GM19467 (cell line): Measurements from ENCODE around the gene PLSCR1.
"Not testable (repeated sequence)": the region's sequence is repeated elsewhere in the genome, so short reads cannot be mapped to it uniquely, and the experiment has no call there.

Experiments used
- ATAC-seq: cut with Tn5 transposase; IDR thresholded peaks from one replicate; pipeline ENCODE4 v1.9.1; 2021; ENCODE audit warnings: mild to moderate bottlenecking, moderate library complexity; ENCODE audit not compliant: unreplicated experiment

Gene PLSCR1

GRCh38 chr3:146550743-146551510 lies 6.5 kb upstream of the PLSCR1 start:
- ATAC-seq: peak; percentile 84

DNA sequence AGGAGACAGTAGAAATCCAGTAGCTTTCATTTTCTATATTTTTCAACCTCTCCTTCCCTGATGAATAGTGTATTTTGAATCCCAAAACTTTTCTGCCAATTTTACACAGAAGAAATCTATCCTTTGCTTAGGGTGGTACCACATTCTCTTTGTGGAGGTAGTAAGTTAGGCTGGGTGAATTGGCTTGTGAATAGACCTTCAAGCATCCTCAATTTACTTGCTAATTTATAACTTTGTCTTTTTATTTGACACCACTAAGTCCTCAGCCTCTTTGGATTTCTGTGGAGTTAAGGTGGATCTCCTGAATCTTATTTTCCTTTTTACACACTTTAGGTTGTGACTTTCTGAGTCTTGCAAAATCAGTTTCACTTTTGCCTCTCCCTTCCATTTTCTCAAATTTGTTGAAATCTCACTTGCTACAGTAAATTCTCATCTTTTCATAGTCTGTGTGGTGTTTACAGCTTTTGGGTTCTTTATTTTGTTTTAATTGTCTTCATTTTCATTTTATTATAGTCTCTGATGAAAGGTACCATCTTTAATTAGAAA lies 5.7 kb upstream of the PLSCR1 start:
- no peak for ATAC-seq

DNA sequence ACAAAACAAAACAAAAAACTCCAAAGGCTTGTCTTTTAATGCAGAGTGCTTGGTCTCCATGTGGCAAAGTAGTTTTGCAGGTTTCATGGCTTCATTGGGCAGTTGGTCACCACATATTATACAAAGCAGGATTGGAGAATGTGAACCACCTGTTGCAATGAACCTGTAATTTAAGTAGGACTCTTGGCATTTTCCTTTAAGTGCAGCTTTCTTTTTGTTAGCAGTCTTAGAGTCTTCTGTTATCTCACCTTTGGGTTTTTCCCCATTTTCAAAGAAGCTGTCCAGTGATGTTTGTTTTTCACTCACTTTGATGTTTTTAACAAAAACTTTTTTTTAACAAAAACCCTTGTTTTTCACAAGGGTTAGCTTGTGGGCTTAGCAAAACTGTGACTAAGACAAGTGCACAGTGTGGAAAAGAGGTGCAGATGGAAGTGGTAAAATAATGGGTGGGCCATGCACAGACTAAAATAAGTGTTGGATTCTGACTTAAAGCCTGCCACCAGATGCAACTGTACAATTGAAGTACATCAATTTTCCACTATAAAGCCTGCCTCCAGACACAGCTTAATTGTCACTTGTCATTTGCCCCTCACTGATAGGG lies 2.9 kb upstream of the PLSCR1 start:
- ATAC-seq: no peak

GRCh38 chr3:146546366-146546965 lies 2.1 kb upstream of the PLSCR1 start:
- ATAC-seq: no peak

GRCh38 chr3:146544929-146545528 lies 622 bp upstream of the PLSCR1 start:
- no peak for ATAC-seq

DNA sequence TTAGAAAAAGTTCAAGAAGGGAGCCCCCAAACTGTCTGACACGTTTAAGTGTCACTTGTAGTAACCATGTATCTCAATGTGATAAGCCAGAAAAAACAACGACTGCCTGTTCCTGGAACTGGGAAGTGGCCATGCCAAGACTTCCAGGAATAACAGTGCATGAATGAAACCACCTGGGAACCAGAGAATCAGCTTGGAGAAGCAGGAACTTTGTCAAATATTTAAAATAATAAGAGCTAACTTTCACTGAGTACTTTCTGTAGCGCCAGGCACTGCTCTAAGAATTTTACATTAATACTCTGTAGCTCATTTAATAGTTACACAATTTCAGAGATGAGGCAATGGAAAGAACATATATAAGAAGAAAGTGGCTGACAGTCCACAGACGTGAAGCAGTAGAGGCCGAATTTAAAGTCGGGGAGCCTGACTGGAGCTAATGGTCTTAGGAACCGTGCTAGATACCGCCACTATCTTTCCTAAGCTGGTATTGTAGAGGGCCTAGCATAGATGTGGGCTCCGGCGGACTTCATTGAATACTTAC lies 876 bp downstream of the PLSCR1 start:
- ATAC-seq: no peak

DNA sequence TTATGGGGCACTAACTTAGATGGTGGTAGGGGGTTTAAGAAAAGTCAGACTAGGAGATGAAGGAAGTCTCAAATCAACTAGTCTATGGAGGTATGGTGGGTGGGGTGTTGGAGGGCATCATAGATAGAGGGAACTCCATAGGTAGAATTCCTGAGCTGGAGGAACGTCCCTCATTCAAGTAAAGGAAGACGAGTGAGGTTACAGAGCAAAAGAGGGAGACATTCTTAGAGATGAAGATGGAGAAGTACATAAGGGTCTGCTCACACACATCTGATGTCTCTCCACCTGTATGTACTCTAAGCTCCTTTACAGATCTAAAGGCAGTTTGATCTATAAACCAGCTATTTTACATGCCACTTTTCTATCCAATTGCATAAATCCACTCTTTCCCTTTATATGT lies 1.4 kb downstream of the PLSCR1 start:
- no peak for ATAC-seq

GRCh38 chr3:146542179-146542578 lies 2.2 kb downstream of the PLSCR1 start:
- ATAC-seq: no peak

GRCh38 chr3:146540978-146541377 lies 3.4 kb downstream of the PLSCR1 start:
- no peak for ATAC-seq

DNA sequence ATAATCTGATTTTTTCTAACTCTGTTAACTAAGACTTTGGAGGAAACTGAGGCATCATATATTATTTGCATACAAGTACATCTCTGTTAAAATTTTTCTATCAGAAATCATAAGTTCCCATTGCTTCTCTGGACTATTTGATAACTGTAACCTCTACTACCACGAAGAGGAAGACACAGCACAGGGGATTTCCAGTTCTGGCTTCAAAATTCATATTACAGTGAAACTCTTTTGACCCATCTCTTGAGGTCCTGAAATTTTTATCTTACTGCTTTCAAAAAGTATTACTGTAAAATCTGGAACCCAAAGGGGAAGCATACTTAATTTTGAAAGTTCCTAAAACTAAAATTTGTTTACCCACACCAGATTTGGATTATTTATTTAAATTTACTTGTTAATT lies 4.2 kb downstream of the PLSCR1 start:
- no peak for ATAC-seq

DNA sequence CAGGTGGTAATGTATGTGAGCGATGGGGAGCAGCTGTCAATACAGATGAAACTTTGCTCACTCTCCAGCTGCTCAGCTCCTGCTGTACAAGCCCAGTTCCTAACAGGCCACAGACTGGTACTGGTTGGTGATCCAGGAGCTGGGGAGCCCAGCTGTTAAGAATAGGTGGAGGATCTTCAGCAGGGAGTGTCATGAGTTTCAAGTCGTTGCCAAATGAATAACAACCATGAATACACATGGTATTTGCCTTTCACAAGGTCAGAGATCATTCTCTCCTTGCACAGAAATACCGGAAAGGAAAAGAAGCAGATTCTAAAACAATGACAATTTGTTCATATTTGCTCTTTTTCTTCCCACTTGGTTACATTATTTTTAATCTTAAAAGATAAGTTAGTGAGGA lies 5.1 kb downstream of the PLSCR1 start:
- no peak for ATAC-seq

DNA sequence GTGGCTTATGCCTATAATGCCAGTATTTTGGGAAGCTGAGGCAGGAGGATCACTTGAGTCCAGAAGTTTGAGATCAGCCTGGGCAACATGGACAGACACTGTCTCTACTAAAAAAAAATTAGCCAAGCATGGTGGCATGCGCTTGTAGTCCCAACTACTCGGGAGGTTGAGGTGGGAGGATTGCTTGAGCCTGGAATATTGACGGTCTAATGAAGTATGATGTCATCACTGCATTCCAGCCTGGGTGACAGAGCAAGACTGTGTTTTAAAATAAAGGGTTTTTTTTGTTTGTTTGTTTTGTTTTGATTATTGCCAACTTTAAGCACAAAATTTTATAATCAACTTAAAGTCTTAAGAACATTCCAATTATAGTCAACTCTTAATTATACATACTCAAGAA lies 6.8 kb downstream of the PLSCR1 start:
- ATAC-seq: no peak

DNA sequence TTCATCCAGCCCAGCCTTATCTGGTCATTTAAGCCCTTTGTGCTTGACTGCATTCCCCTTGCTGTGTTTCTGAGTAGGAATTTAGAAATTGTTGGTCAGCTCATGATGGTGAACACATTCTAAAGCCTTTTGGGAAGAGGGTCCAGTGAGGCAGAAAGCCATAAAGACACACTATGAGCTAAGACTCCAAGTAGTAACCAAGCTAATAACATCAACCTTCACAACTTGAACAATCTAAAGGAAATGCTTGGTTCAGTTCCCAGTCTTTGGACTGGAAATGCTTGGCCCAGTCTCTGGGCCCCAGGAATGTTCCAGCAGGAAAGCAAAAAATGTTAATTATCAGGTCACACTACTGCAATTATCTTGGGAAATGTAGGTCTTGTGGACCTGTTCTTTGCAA lies 7.7 kb downstream of the PLSCR1 start:
- ATAC-seq: no peak

GRCh38 chr3:146532406-146532805 lies 12.0 kb downstream of the PLSCR1 start:
- ATAC-seq: no peak

GRCh38 chr3:146530609-146531008 lies 13.8 kb downstream of the PLSCR1 start:
- ATAC-seq: no peak

DNA sequence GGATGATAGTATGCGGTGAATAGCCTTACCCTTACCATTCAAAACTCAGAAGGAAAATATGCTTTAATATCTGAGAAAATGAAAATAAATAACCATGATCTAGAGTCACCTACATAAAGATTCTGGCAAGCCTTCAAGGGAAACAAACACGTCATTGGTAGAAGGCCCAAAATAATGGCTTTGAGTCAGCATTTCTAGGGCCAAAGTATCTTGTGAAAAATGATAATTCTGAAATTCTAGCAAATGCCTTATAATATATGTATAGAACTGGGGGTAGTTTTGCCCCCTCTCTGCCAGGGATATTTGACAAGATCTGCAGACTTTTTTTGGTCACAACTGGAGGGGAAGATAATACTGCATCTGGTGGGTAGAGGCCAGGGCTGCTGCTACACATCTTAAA lies 15.4 kb downstream of the PLSCR1 start:
- no peak for ATAC-seq

DNA sequence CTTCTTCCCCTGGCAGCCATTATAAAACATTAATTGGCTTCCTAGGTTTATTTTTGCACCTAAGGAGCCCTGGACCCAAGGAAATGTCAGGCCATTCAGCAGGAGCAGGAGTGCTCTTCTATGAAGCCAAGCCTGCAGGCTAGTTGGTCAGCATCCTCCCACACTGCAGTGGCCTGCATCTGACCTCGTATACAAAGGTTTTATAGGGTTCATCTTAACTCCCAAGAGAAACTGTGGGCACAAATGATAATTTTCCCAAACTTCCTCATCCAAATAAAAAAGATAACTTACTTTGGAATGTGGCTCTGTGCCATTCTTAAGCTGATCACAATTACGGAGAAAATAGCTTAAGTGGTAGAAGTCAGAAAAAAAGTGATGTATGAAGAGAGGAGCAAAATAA lies 19.4 kb downstream of the PLSCR1 start:
- ATAC-seq: no peak

- no peak for ATAC-seq
Observed at GRCh38 chr3:146523531-146523930, 20.9 kb downstream of the PLSCR1 start.

DNA sequence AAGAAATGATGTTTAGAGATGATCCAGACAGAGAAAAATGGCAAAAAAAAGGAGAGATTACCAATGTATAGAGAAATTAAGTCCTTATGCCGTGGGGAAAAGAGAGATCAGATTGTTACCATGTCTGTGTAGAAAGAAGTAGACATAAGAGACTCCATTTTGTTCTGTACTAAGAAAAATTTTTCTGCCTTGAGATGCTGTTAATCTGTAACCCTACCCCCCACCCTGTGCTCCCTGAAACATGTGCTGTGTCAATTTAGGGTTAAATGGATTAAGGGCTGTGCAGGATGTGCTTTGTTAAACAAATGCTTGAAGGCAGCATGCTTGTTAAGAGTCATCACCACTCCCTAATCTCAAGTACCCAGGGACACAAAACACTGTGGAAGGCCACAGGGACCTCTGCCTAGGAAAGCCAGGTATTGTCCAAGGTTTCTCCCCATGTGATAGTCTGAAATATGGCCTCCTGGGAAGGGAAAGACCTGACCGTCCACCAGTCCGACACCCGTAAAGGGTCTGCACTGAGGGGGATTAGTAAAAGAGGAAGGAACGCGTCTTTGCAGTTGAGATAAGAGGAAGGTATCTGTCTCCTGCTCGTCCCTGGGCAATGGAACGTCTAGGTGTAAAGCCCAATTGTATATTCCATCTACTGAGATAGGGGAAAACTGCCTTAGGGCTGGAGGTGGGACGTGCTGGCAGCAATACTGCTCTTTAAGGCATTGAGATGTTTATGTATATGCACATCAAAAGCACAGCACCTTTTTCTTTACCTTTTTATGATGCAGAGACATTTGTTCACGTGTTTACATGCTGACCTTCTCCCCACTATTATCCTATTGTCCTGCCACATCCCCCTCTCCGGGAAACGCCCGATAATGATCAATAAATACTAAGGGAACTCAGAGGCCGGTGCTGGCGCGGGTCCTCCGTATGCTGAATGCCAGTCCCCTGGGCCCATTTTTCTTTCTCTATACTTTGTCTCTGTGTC lies 21.9 kb downstream of the PLSCR1 start:
- ATAC-seq: not testable (repeated sequence)

GRCh38 chr3:146521394-146521793 lies 23.0 kb downstream of the PLSCR1 start:
- ATAC-seq: no peak
